ENCODE data around the gene SCN11A.

DNA sequence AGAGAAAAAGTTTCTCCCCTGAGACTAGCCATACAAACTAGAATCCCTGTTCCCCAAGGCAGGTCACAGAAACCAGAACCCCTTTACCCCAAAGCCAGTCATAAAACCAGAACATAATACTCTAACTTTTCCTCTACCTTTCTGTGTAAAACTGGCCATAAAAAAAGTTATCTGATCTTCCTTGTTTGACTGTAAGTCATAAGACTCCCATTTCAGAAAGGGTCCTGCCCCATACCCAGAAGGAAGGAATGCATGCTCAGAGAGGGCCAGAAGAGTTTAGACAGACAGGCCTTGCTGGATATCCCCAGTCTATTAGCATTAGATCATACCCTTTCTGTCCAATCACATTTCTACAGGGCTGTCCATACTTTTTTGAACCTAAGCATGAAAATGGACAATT is 27.2 kb downstream of the SCN11A start:
- TF ChIP-seq, protein P1, sequence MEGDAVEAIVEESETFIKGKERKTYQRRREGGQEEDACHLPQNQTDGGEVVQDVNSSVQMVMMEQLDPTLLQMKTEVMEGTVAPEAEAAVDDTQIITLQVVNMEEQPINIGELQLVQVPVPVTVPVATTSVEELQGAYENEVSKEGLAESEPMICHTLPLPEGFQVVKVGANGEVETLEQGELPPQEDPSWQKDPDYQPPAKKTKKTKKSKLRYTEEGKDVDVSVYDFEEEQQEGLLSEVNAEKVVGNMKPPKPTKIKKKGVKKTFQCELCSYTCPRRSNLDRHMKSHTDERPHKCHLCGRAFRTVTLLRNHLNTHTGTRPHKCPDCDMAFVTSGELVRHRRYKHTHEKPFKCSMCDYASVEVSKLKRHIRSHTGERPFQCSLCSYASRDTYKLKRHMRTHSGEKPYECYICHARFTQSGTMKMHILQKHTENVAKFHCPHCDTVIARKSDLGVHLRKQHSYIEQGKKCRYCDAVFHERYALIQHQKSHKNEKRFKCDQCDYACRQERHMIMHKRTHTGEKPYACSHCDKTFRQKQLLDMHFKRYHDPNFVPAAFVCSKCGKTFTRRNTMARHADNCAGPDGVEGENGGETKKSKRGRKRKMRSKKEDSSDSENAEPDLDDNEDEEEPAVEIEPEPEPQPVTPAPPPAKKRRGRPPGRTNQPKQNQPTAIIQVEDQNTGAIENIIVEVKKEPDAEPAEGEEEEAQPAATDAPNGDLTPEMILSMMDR (IDR thresholded peaks at IDR 0.05), result no peak
- TF ChIP-seq EZH2 (IDR thresholded peaks at IDR 0.05), result no peak
